Measurements from ENCODE around the gene CHCHD6. TPM values are rescaled to one million over a fixed set of nuclear protein-coding genes. Genes with fewer than 3 reads are reported as not detected.

The CHCHD6 gene
- polyA plus RNA-seq, 1 donor from 2014 or later, result 102 TPM

GRCh38 chr3:126963261-126964190 is 259.5 kb downstream of the CHCHD6 start:
- no peak overlapping the region for H3K4me3 ChIP-seq (ENCODE audit: low read length)
- no peaks in the 10 kb centered on the region for H3K9me2 ChIP-seq (ENCODE audit: insufficient read depth, low read length)
- H3F3A ChIP-seq (ENCODE audit: insufficient read depth, low read length, poor library complexity, severe bottlenecking), result no peaks in the 10 kb centered on the region
- no peaks in the 10 kb centered on the region for H3K36me3 ChIP-seq (ENCODE audit: insufficient read depth, low read length)
- H3K27me3 ChIP-seq (ENCODE audit: insufficient read depth, low read depth, low read length), result no peaks in the 10 kb centered on the region
- no peaks in the 10 kb centered on the region for H3K9me3 ChIP-seq (ENCODE audit: low read length)
- H4K20me1 ChIP-seq (ENCODE audit: insufficient read depth), result no peaks in the 10 kb centered on the region
- no peak overlapping the region for H3K27ac ChIP-seq (ENCODE audit: low read length)
- H3K4me2 ChIP-seq (ENCODE audit: low read length), result no peak overlapping the region
- no peak overlapping the region for H2AFZ ChIP-seq (ENCODE audit: low read depth, low read length)
- no peaks in the 10 kb centered on the region for H3K79me2 ChIP-seq (replicated peaks; ENCODE audit: insufficient read depth, low read length)
- no peak for TF ChIP-seq EP300 (conservative IDR thresholded peaks at IDR 0.05; ENCODE audit: poor library complexity, severe bottlenecking)
- TF ChIP-seq REST (IDR thresholded peaks at IDR 0.05; ENCODE audit: borderline replicate concordance), result no peak
- no peak for TF ChIP-seq POLR2AphosphoS5 (IDR thresholded peaks at IDR 0.05)
- H3K9ac ChIP-seq (ENCODE audit: low read length), result no peak overlapping the region

DNA sequence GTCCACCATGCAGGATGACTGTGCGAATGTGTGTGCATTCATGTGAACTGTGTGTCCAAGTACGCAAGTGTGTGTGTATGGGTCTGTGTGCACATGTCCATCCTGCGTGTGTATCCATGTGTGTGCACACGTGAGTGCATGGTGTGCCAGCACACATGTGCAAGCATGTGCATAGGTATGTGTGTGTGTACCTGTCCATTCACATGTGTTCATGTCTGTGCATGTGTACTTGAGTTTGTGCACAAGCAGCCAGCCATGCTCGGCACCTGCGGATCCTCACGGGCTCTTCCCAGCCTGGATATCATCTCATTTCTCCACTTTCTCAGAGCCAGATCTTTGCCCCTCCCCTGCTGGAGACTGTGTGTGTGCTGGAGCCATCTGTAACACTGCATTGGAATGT is 260.2 kb downstream of the CHCHD6 start:
- H3K4me3 ChIP-seq (ENCODE audit: low read length), result no peak overlapping the region
- no peak overlapping the region for H2AFZ ChIP-seq (ENCODE audit: low read depth, low read length)
- no peaks in the 10 kb centered on the region for H3K9me2 ChIP-seq (ENCODE audit: insufficient read depth, low read length)
- no peaks in the 10 kb centered on the region for H3K27me3 ChIP-seq (ENCODE audit: insufficient read depth, low read depth, low read length)
- TF ChIP-seq SMC3 (conservative IDR thresholded peaks at IDR 0.05; ENCODE audit: poor library complexity) (no peak), EP300 (conservative IDR thresholded peaks at IDR 0.05; ENCODE audit: poor library complexity, severe bottlenecking) (no peak), POLR2AphosphoS5 (IDR thresholded peaks at IDR 0.05) (no peak), REST (IDR thresholded peaks at IDR 0.05; ENCODE audit: borderline replicate concordance) (no peak), RAD21 (conservative IDR thresholded peaks at IDR 0.05) (no peak), TAF1 (IDR thresholded peaks at IDR 0.05; ENCODE audit: low read depth) (no peak), EZH2 (IDR thresholded peaks at IDR 0.05; ENCODE audit: borderline replicate concordance, insufficient read depth, low read length, poor library complexity, severe bottlenecking) (no peak), MXI1 (conservative IDR thresholded peaks at IDR 0.05; ENCODE audit: poor library complexity, severe bottlenecking) (no peak)
- TF ChIP-seq, protein P1, sequence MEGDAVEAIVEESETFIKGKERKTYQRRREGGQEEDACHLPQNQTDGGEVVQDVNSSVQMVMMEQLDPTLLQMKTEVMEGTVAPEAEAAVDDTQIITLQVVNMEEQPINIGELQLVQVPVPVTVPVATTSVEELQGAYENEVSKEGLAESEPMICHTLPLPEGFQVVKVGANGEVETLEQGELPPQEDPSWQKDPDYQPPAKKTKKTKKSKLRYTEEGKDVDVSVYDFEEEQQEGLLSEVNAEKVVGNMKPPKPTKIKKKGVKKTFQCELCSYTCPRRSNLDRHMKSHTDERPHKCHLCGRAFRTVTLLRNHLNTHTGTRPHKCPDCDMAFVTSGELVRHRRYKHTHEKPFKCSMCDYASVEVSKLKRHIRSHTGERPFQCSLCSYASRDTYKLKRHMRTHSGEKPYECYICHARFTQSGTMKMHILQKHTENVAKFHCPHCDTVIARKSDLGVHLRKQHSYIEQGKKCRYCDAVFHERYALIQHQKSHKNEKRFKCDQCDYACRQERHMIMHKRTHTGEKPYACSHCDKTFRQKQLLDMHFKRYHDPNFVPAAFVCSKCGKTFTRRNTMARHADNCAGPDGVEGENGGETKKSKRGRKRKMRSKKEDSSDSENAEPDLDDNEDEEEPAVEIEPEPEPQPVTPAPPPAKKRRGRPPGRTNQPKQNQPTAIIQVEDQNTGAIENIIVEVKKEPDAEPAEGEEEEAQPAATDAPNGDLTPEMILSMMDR (IDR thresholded peaks at IDR 0.05; ENCODE audit: poor library complexity, severe bottlenecking), result no peak
- no peaks in the 10 kb centered on the region for H3F3A ChIP-seq (ENCODE audit: insufficient read depth, low read length, poor library complexity, severe bottlenecking)
- no peak overlapping the region for H3K4me2 ChIP-seq (ENCODE audit: low read length)
- no peaks in the 10 kb centered on the region for H3K9me3 ChIP-seq (ENCODE audit: low read length)
- H3K27ac ChIP-seq (ENCODE audit: low read length), result no peak overlapping the region
- H3K79me2 ChIP-seq (replicated peaks; ENCODE audit: insufficient read depth, low read length), result no peaks in the 10 kb centered on the region
- H3K9ac ChIP-seq (ENCODE audit: low read length), result no peak overlapping the region
- H4K20me1 ChIP-seq (ENCODE audit: insufficient read depth), result no peaks in the 10 kb centered on the region
- no peaks in the 10 kb centered on the region for H3K36me3 ChIP-seq (ENCODE audit: insufficient read depth, low read length)

Measured in neural cell (in vitro differentiated cells).